C4-2B (cell line): Measurements from ENCODE around the gene MSX2.

ENCODE experiments used
- ZFX ChIP-seq: fragments of 450-650 bp; IDR thresholded peaks from 2 replicates; pipeline ENCODE4 v1.6.1; 2017
- TF ChIP-seq, protein P1 (sequence below): fragments of 450-650 bp; conservative IDR thresholded peaks from 2 replicates; pipeline ENCODE4 v1.5.1; 2017; ENCODE audit warnings: mild to moderate bottlenecking

GRCh38 chr5:174722500-174722899 is 1.9 kb upstream of the MSX2 start:
- TF ChIP-seq, protein P1, sequence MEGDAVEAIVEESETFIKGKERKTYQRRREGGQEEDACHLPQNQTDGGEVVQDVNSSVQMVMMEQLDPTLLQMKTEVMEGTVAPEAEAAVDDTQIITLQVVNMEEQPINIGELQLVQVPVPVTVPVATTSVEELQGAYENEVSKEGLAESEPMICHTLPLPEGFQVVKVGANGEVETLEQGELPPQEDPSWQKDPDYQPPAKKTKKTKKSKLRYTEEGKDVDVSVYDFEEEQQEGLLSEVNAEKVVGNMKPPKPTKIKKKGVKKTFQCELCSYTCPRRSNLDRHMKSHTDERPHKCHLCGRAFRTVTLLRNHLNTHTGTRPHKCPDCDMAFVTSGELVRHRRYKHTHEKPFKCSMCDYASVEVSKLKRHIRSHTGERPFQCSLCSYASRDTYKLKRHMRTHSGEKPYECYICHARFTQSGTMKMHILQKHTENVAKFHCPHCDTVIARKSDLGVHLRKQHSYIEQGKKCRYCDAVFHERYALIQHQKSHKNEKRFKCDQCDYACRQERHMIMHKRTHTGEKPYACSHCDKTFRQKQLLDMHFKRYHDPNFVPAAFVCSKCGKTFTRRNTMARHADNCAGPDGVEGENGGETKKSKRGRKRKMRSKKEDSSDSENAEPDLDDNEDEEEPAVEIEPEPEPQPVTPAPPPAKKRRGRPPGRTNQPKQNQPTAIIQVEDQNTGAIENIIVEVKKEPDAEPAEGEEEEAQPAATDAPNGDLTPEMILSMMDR, result no peak
- no peak for TF ChIP-seq ZFX
